PC-3 (cell line): Measurements from ENCODE around the gene FAM47E. TPM values are rescaled to one million over a fixed set of nuclear protein-coding genes. Genes with fewer than 3 reads are reported as not detected.

Experiments used
- ATAC-seq: fragments of 200-7000 bp; cut with Tn5 transposase; 2 replicates; pipeline ENCODE4 v1.9.1; 2020; ENCODE audit warnings: mild to moderate bottlenecking, moderate library complexity
- BruUV-seq: library from RNA; stranded (reverse); fragments of 400-500 nt; replicated peaks from 2 replicates; lab custom pipeline; 2021; lab: Mats Ljungman, UMichigan
- CTCF ChIA-PET: fragments of 300-600 bp; sonication (Branson Sonifier 250); formaldehyde crosslinking; loops from one replicate; lab custom pipeline; 2022; ENCODE audit warnings: antibody characterized with exemption; lab: Charles Lee
- POLR2A ChIA-PET: fragments of 300-600 bp; sonication (Branson Sonifier 250); formaldehyde crosslinking; loops from one replicate; lab custom pipeline; 2022; ENCODE audit warnings: antibody characterized with exemption; ENCODE audit not compliant: unreplicated experiment; lab: Charles Lee
- DNase-seq: peaks from one replicate; pipeline ENCODE4 v3.0.0-alpha.2; 2015
- H2AFZ ChIP-seq: fragments of 300-600 bp; sonication (generic); 2 replicates; pipeline ENCODE4 v1.6.0; 2016; ENCODE audit warnings: antibody characterized with exemption, low read length
- H3F3A ChIP-seq: fragments of 300-600 bp; sonication (generic); one replicate; pipeline ENCODE4 v1.6.0; 2017; ENCODE audit warnings: antibody characterized with exemption, low read length, control low read depth, mild to moderate bottlenecking; ENCODE audit not compliant: unreplicated experiment
- H3K27ac ChIP-seq: fragments of 300-600 bp; sonication (generic); 2 replicates; pipeline ENCODE4 v1.5.1; 2016; ENCODE audit warnings: mild to moderate bottlenecking, low read length
- H3K27me3 ChIP-seq: fragments of 300-600 bp; sonication (generic); 2 replicates; pipeline ENCODE4 v1.6.1; 2016; ENCODE audit warnings: low read length, mixed read lengths
- H3K36me3 ChIP-seq: fragments of 300-600 bp; sonication (generic); 2 replicates; pipeline ENCODE4 v1.6.1; 2016; ENCODE audit warnings: low read depth, mixed run types, low read length, mixed read lengths
- H3K4me1 ChIP-seq: fragments of 300-600 bp; sonication (generic); 2 replicates; pipeline ENCODE4 v1.5.1; 2016; ENCODE audit warnings: low read length; ENCODE audit not compliant: insufficient read depth
- H3K4me2 ChIP-seq: fragments of 300-600 bp; sonication (generic); 2 replicates; pipeline ENCODE4 v1.6.0; 2016; ENCODE audit warnings: low read length
- H3K4me3 ChIP-seq: fragments of 300-600 bp; sonication (generic); 2 replicates; pipeline ENCODE4 v1.5.1; 2016; ENCODE audit warnings: mild to moderate bottlenecking, low read length, mixed read lengths
- H3K79me2 ChIP-seq: fragments of 300-600 bp; sonication (generic); 2 replicates; pipeline ENCODE4 v1.6.1; 2017; ENCODE audit warnings: low read length, mixed read lengths
- H3K9ac ChIP-seq: fragments of 300-600 bp; sonication (generic); 2 replicates; pipeline ENCODE4 v1.6.0; 2016; ENCODE audit warnings: mild to moderate bottlenecking, low read length
- H3K9me2 ChIP-seq: fragments of 300-600 bp; sonication (generic); replicated peaks from 2 replicates; pipeline ENCODE4 v1.6.1; 2016; ENCODE audit warnings: mixed run types, low read length, mixed read lengths
- H3K9me3 ChIP-seq: fragments of 300-600 bp; sonication (generic); 2 replicates; pipeline ENCODE4 v1.6.1; 2016; ENCODE audit warnings: low read length, mixed read lengths
- H4K20me1 ChIP-seq: fragments of 300-600 bp; sonication (generic); 2 replicates; pipeline ENCODE4 v1.6.1; 2016; ENCODE audit warnings: low read length, mixed read lengths
- CTCF ChIP-seq: fragments of 300-600 bp; sonication (generic); conservative IDR thresholded peaks from 2 replicates; pipeline ENCODE4 v1.5.1; 2017; ENCODE audit warnings: antibody characterized with exemption, low read depth, mild to moderate bottlenecking, low read length
- EZH2 ChIP-seq: fragments of 300-600 bp; sonication (generic); IDR thresholded peaks from one replicate; pipeline ENCODE4 v1.6.1; 2017; ENCODE audit warnings: antibody characterized with exemption, mild to moderate bottlenecking, low read length; ENCODE audit not compliant: unreplicated experiment
- EZH2phosphoT487 ChIP-seq: fragments of 300-600 bp; sonication (generic); IDR thresholded peaks from 2 replicates; pipeline ENCODE4 v1.6.1; 2018; ENCODE audit warnings: mild to moderate bottlenecking, antibody characterized with exemption, low read length, borderline replicate concordance
- intact Hi-C: fragments of 100-400 bp; cut with micrococcal nuclease; formaldehyde crosslinking; loops from 2 replicates; pipeline ENCODE4 v1.9.0; 2023
- total RNA-seq: library from RNA; depleted of rRNA; stranded (reverse); fragments of >200 nt; gene quantifications from 2 replicates; pipeline ENCODE4 v1.2.3, GENCODE V29; 2014

The FAM47E gene
- total RNA-seq, 1 experiment from 2014 or later, result 0.91 TPM

GRCh38 chr4:76265631-76266218 lies 14.2 kb downstream of the FAM47E start:
- no TSS peak for BruUV-seq
- intact Hi-C loops, result no loop called here

GRCh38 chr4:76266627-76267026 lies 15.1 kb downstream of the FAM47E start:
- intact Hi-C loops, result no loop called here
- H2AFZ ChIP-seq, result no peak overlapping the region
- no peaks in the 10 kb centered on the region for H3K9me3 ChIP-seq
- no peak overlapping the region for H3K4me3 ChIP-seq
- no peak for TF ChIP-seq EZH2phosphoT487
- TF ChIP-seq CTCF, result no peak
- DNase-seq (no peak), ATAC-seq (no peak)
- no peaks in the 10 kb centered on the region for H3K4me1 ChIP-seq
- no peaks in the 10 kb centered on the region for H3F3A ChIP-seq
- no TSS peak for BruUV-seq
- H3K9ac ChIP-seq, result no peak overlapping the region
- no peaks in the 10 kb centered on the region for H3K9me2 ChIP-seq
- ChIA-PET POLR2A (interaction anchor here (0.5 kb wide), 1 partner anchor 516 kb away, joined by 3 read pairs; no protein-coding TSS in a partner anchor), CTCF (no interaction called here)
- H3K27me3 ChIP-seq, result no peaks in the 10 kb centered on the region
- no peaks in the 10 kb centered on the region for H3K79me2 ChIP-seq
- H3K4me2 ChIP-seq, result no peak overlapping the region
- no peaks in the 10 kb centered on the region for H3K36me3 ChIP-seq
- no peak overlapping the region for H3K27ac ChIP-seq
- no peaks in the 10 kb centered on the region for H4K20me1 ChIP-seq

More at GRCh38 chr4:76265631-76266218, 14.2 kb downstream of the FAM47E start:
- Histone ChIP-seq H3K9me3 (no peaks in the 10 kb centered on the region), H3K4me1 (no peaks in the 10 kb centered on the region), H3F3A (no peaks in the 10 kb centered on the region), H3K9ac (no peak overlapping the region), H3K4me2 (no peak overlapping the region), H3K9me2 (no peaks in the 10 kb centered on the region), H3K27me3 (no peaks in the 10 kb centered on the region), H3K4me3 (no peak overlapping the region), H3K27ac (no peak overlapping the region), H4K20me1 (no peaks in the 10 kb centered on the region), H3K79me2 (no peaks in the 10 kb centered on the region), H3K36me3 (no peaks in the 10 kb centered on the region), H2AFZ (no peak overlapping the region)
- CTCF ChIA-PET, result no interaction called here
- DNase-seq (no peak), ATAC-seq (no peak)
- POLR2A ChIA-PET, result no interaction called here
- TF ChIP-seq EZH2phosphoT487 (no peak), CTCF (no peak), EZH2 (no peak)

GRCh38 chr4:76267811-76268210 lies 16.3 kb downstream of the FAM47E start:
- TF ChIP-seq EZH2 (no peak), EZH2phosphoT487 (no peak), CTCF (no peak)
- Histone ChIP-seq H3K36me3 (no peaks in the 10 kb centered on the region), H4K20me1 (no peaks in the 10 kb centered on the region), H3K27me3 (no peaks in the 10 kb centered on the region), H2AFZ (no peak overlapping the region), H3K79me2 (no peaks in the 10 kb centered on the region), H3K4me2 (no peak overlapping the region), H3K9ac (no peak overlapping the region), H3F3A (no peaks in the 10 kb centered on the region), H3K9me3 (no peaks in the 10 kb centered on the region), H3K27ac (no peak overlapping the region), H3K4me3 (no peak overlapping the region), H3K9me2 (no peaks in the 10 kb centered on the region), H3K4me1 (peaks cover 8% of the 10 kb centered on the region)
- no peak for DNase-seq
- no TSS peak for BruUV-seq
- no peak for ATAC-seq
- intact Hi-C loops, result no loop called here
- POLR2A ChIA-PET, result no interaction called here
- CTCF ChIA-PET, result no interaction called here
